ENCODE measurements around the gene NNAT. TPM values are rescaled to one million over a fixed set of nuclear protein-coding genes. Genes with fewer than 3 reads are reported as not detected.

NNAT gene
- total RNA-seq, 1 donor from 2014 or later = 0.54 TPM

GRCh38 chr20:37523012-37523391, 2.0 kb downstream of the NNAT start:
- Mint-ChIP-seq H3K4me3 (ENCODE audit: unreplicated experiment) (peak overlapping the region; percentile 56), H3K4me1 (ENCODE audit: unreplicated experiment) (peaks cover 79% of the 10 kb centered on the region), H3K9me3 (ENCODE audit: unreplicated experiment) (no peaks in the 10 kb centered on the region), H3K27me3 (ENCODE audit: unreplicated experiment) (peaks cover 19% of the 10 kb centered on the region), H3K36me3 (ENCODE audit: low read depth, unreplicated experiment) (peaks cover 37% of the 10 kb centered on the region), H3K27ac (ENCODE audit: unreplicated experiment) (peak overlapping the region; percentile 77)
- TF ChIP-seq CTCF (IDR thresholded peaks at IDR 0.05; ENCODE audit: unreplicated experiment) = no peak
- DNase-seq (ENCODE audit: low spot score) = no peak

- Mint-ChIP-seq H3K36me3 (ENCODE audit: low read depth, unreplicated experiment) (peaks cover 31% of the 10 kb centered on the region), H3K4me1 (ENCODE audit: unreplicated experiment) (peaks cover 74% of the 10 kb centered on the region), H3K9me3 (ENCODE audit: unreplicated experiment) (no peaks in the 10 kb centered on the region), H3K27ac (ENCODE audit: unreplicated experiment) (peak overlapping the region; percentile 75), H3K27me3 (ENCODE audit: unreplicated experiment) (peaks cover 18% of the 10 kb centered on the region), H3K4me3 (ENCODE audit: unreplicated experiment) (peak overlapping the region; percentile 80)
- no peak for TF ChIP-seq CTCF (IDR thresholded peaks at IDR 0.05; ENCODE audit: unreplicated experiment)
- DNase-seq (ENCODE audit: low spot score) = no peak
Observed at GRCh38 chr20:37523911-37524700, 3.1 kb downstream of the NNAT start.

GRCh38 chr20:37524859-37525708, 4.0 kb downstream of the NNAT start:
- Mint-ChIP-seq H3K36me3 (ENCODE audit: low read depth, unreplicated experiment) (peaks cover 31% of the 10 kb centered on the region), H3K4me1 (ENCODE audit: unreplicated experiment) (peaks cover 64% of the 10 kb centered on the region)

GRCh38 chr20:37525810-37526209, 4.8 kb downstream of the NNAT start:
- H3K36me3 Mint-ChIP-seq (ENCODE audit: low read depth, unreplicated experiment) = peaks cover 25% of the 10 kb centered on the region
- peak overlapping the region; percentile 99 for H3K27ac Mint-ChIP-seq (ENCODE audit: unreplicated experiment)
- no peak for TF ChIP-seq CTCF (IDR thresholded peaks at IDR 0.05; ENCODE audit: unreplicated experiment)
- H3K4me3 Mint-ChIP-seq (ENCODE audit: unreplicated experiment) = peak overlapping the region; percentile 98
- H3K27me3 Mint-ChIP-seq (ENCODE audit: unreplicated experiment) = peaks cover 20% of the 10 kb centered on the region
- H3K9me3 Mint-ChIP-seq (ENCODE audit: unreplicated experiment) = no peaks in the 10 kb centered on the region
- DNase-seq (ENCODE audit: low spot score) = no peak
- peaks cover 57% of the 10 kb centered on the region for H3K4me1 Mint-ChIP-seq (ENCODE audit: unreplicated experiment)

More at GRCh38 chr20:37524859-37525708, 4.0 kb downstream of the NNAT start:
- TF ChIP-seq CTCF (IDR thresholded peaks at IDR 0.05; ENCODE audit: unreplicated experiment) = no peak
- H3K9me3 Mint-ChIP-seq (ENCODE audit: unreplicated experiment) = no peaks in the 10 kb centered on the region
- H3K27me3 Mint-ChIP-seq (ENCODE audit: unreplicated experiment) = peaks cover 20% of the 10 kb centered on the region
- peak overlapping the region; percentile 98 for H3K4me3 Mint-ChIP-seq (ENCODE audit: unreplicated experiment)
- peak overlapping the region; percentile 99 for H3K27ac Mint-ChIP-seq (ENCODE audit: unreplicated experiment)
- no peak for DNase-seq (ENCODE audit: low spot score)

Measured in endothelial cell (in vitro differentiated cells).